ENCODE results near the gene TTYH1.

GRCh38 chr19:54462047-54462654 lies 46.9 kb downstream of the TTYH1 start:
- TF ChIP-seq TCF7L2 (IDR thresholded peaks at IDR 0.05; ENCODE audit: low read depth, low read length) (no peak), CTCF (IDR thresholded peaks at IDR 0.05) (no peak), POLR2AphosphoS5 (IDR thresholded peaks at IDR 0.05; ENCODE audit: low read depth, low read length) (no peak; the same call in none of the 2 replicates), SIN3A (IDR thresholded peaks at IDR 0.05; ENCODE audit: borderline replicate concordance, insufficient read depth, low read depth, low read length) (0 out of 2 replicates have a peak, but pooled peaks have one; percentile 17)
- TF ChIP-seq, protein P1, sequence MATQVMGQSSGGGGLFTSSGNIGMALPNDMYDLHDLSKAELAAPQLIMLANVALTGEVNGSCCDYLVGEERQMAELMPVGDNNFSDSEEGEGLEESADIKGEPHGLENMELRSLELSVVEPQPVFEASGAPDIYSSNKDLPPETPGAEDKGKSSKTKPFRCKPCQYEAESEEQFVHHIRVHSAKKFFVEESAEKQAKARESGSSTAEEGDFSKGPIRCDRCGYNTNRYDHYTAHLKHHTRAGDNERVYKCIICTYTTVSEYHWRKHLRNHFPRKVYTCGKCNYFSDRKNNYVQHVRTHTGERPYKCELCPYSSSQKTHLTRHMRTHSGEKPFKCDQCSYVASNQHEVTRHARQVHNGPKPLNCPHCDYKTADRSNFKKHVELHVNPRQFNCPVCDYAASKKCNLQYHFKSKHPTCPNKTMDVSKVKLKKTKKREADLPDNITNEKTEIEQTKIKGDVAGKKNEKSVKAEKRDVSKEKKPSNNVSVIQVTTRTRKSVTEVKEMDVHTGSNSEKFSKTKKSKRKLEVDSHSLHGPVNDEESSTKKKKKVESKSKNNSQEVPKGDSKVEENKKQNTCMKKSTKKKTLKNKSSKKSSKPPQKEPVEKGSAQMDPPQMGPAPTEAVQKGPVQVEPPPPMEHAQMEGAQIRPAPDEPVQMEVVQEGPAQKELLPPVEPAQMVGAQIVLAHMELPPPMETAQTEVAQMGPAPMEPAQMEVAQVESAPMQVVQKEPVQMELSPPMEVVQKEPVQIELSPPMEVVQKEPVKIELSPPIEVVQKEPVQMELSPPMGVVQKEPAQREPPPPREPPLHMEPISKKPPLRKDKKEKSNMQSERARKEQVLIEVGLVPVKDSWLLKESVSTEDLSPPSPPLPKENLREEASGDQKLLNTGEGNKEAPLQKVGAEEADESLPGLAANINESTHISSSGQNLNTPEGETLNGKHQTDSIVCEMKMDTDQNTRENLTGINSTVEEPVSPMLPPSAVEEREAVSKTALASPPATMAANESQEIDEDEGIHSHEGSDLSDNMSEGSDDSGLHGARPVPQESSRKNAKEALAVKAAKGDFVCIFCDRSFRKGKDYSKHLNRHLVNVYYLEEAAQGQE (IDR thresholded peaks at IDR 0.05; ENCODE audit: insufficient read depth in 1 of 2, low read depth in 2 of 2, low read length in 1 of 2): no peak
